ENCODE measurements around the gene PLAAT1.

Gene PLAAT1

DNA sequence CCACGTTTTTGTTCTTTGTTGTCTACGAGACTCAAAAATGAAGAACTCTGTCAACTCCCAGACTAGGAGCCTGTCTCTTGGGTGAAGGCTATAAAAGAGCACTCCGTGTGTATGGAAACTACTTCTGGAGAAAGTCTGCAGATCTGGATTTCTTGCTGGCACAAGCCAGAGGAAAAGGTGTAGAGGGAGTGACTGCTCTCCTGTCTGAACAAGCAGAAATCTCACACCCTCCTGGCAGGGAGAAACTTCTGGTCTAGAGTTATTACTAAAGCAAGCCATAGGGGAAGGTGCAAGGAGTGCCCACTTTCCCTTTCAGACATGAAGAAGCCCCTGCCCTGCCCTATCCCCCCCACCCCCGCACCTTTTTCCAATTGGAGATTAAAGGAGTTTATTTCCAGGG, 9.5 kb downstream of the PLAAT1 start:
- no peak overlapping the region for H3K4me3 ChIP-seq (ENCODE audit: low read depth, low read length)
- TF ChIP-seq, protein P1, sequence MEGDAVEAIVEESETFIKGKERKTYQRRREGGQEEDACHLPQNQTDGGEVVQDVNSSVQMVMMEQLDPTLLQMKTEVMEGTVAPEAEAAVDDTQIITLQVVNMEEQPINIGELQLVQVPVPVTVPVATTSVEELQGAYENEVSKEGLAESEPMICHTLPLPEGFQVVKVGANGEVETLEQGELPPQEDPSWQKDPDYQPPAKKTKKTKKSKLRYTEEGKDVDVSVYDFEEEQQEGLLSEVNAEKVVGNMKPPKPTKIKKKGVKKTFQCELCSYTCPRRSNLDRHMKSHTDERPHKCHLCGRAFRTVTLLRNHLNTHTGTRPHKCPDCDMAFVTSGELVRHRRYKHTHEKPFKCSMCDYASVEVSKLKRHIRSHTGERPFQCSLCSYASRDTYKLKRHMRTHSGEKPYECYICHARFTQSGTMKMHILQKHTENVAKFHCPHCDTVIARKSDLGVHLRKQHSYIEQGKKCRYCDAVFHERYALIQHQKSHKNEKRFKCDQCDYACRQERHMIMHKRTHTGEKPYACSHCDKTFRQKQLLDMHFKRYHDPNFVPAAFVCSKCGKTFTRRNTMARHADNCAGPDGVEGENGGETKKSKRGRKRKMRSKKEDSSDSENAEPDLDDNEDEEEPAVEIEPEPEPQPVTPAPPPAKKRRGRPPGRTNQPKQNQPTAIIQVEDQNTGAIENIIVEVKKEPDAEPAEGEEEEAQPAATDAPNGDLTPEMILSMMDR (conservative IDR thresholded peaks at IDR 0.05; ENCODE audit: low read depth, low read length): no peak
- no peak for DNase-seq (ENCODE audit: low read depth)

DNA sequence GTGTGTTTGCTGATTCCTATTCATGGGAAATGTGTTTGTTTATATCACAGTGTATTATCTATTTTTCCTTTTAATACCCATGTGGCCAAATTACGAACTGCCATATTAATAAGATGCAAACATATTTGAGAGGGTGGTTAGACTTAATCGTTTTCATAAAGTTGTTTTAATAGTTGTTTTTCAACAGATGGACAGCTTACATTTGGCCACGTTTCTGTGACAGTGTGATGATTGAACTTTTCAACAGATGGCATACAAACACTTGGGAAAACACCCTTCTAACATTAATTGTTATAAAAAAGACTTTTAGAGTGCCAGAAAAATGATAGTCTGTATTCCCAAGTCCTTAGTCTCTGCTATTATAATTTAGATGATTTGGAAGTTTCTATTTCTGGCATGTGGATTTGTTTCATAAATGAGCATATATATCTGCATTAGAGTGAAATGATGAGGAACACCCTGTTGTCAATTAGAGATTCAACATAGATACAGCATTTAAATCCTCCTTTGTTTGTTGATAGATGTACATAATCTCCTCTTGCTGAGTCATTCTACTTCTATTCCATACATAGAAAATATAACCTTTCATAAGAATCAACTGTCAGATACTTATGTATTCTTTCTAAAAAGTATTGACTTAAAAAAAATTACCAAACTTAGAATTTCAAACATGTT, 13.1 kb downstream of the PLAAT1 start:
- H3K4me3 ChIP-seq (ENCODE audit: low read depth, low read length): no peak overlapping the region
- no peak for DNase-seq (ENCODE audit: low read depth)
- TF ChIP-seq, protein P1 (conservative IDR thresholded peaks at IDR 0.05; ENCODE audit: low read depth, low read length): no peak

DNA sequence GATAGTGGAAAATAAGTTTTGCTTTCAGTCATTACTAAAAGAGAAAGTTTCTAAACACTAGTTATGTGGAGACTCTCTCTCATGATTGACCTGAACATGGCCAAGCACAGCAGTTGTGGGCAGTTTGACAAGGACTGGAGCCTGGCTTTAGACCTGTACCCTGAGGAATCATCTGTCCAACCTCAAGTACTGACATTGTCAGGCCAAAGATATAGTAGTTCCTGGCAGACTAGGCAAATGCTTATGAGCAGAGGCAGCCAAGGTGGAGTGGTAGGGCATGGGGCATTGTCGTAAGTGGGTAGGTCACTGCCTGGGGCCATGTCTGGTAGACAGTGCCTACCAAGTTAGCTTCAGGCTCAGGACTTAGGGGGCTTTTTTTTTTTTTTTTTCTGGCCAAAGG, 20.9 kb downstream of the PLAAT1 start:
- TF ChIP-seq, protein P1 (conservative IDR thresholded peaks at IDR 0.05; ENCODE audit: low read depth, low read length): no peak
- DNase-seq (ENCODE audit: low read depth): no peak
- no peak overlapping the region for H3K4me3 ChIP-seq (ENCODE audit: low read depth, low read length)

DNA sequence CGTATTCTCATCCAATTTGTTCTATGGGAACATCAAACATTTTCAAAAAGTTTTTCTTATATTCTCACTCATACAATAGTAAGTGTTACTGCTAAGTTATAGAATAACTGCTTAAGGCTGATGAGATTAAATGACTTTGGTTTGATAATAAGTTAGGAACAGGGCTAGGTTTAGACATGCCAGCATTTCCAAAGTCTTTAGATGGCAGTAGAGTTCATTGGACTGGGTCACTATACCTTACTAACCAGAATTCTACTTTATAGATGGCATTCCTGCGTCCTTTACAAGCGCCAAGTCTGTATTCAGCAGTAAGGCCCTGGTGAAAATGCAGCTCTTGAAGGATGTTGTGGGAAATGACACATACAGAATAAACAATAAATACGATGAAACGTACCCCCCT, 21.7 kb downstream of the PLAAT1 start:
- no peak for DNase-seq (ENCODE audit: low read depth)
- H3K4me3 ChIP-seq (ENCODE audit: low read depth, low read length): no peak overlapping the region
- TF ChIP-seq, protein P1 (conservative IDR thresholded peaks at IDR 0.05; ENCODE audit: low read depth, low read length): no peak

DNA sequence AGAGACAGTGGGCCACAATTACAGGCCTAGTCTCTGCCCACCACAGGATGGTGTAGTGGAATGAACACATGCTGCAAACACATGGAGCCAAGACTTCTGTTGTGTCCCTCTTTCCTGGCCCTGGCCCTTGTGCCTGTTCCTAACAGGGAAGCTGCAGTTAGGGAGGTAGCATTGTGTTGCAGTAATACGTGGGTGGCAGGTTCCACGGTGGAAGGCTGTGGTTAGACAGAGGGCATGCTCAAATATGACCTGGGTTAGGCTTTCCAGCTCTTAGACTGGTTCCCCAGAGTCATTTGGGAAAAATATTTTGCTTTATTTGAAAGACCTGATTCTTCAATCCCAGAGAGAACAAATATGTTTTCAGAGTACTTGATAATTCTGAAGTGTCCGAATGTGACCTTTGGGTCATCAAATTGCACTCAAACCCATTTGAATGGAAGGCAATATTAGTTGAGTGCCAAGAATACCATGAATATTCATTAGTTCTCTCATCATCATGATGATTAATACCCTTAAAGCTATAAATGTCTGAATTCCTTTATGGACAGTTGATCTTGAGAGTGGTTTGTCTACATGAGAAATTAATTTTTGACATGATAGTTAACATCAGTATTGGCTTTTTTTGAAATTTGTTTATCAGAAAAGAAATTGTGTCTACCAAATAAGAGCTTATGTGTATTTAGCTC, 28.5 kb downstream of the PLAAT1 start:
- no peak for DNase-seq (ENCODE audit: low read depth)
- TF ChIP-seq, protein P1 (conservative IDR thresholded peaks at IDR 0.05; ENCODE audit: low read depth, low read length): no peak
- no peak overlapping the region for H3K4me3 ChIP-seq (ENCODE audit: low read depth, low read length)

DNA sequence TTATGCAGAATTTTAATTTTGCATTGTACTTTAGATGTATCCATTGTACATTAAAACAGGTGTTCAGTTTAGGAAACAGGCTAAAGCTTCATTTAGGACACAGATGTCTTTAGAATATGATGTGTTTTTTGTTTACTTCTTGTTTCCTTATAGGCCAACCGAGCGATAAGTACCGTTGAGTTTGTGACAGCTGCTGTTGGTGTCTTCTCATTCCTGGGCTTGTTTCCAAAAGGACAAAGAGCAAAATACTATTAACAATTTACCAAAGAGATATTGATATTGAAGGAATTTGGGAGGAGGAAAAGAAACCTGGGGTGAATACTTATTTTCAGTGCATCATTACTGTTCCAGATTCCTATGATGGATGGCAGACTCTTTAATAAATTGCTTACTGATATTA, 29.4 kb downstream of the PLAAT1 start:
- TF ChIP-seq, protein P1 (conservative IDR thresholded peaks at IDR 0.05; ENCODE audit: low read depth, low read length): no peak
- no peak overlapping the region for H3K4me3 ChIP-seq (ENCODE audit: low read depth, low read length)
- DNase-seq (ENCODE audit: low read depth): no peak
